H9 (cell line): ENCODE results near the gene TTC33. TPM values are rescaled to one million over a fixed set of nuclear protein-coding genes. Genes with fewer than 3 reads are reported as not detected.

Experiments
- DNase-seq: peaks from one replicate; pipeline ENCODE4 v3.0.0-alpha.2; 2017
- H2AFZ ChIP-seq: one replicate; pipeline ENCODE4 v1.6.1; 2013; ENCODE audit warnings: mild to moderate bottlenecking, low read length, control low read depth, moderate library complexity
- H2AK5ac ChIP-seq: 2 replicates; pipeline ENCODE4 v1.6.1; 2013; ENCODE audit warnings: low read length, control low read depth, mixed read lengths; ENCODE audit not compliant: insufficient read length
- H2BK120ac ChIP-seq: one replicate; pipeline ENCODE4 v1.6.1; 2013; ENCODE audit warnings: low read depth, mild to moderate bottlenecking, low read length, control low read depth, inconsistent platforms; ENCODE audit not compliant: poor library complexity, severe bottlenecking
- H2BK12ac ChIP-seq: 2 replicates; pipeline ENCODE4 v1.6.1; 2013; ENCODE audit warnings: low read length, control low read depth, mixed read lengths, low read depth; ENCODE audit not compliant: insufficient read length
- H2BK15ac ChIP-seq: 2 replicates; pipeline ENCODE4 v1.6.1; 2013; ENCODE audit warnings: low read depth, low read length, control low read depth
- H2BK20ac ChIP-seq: one replicate; pipeline ENCODE4 v1.6.1; 2013; ENCODE audit warnings: low read depth, mild to moderate bottlenecking, low read length, control low read depth, inconsistent platforms; ENCODE audit not compliant: poor library complexity, severe bottlenecking
- H2BK5ac ChIP-seq: 2 replicates; pipeline ENCODE4 v1.6.1; 2013; ENCODE audit warnings: low read length, control low read depth, mixed read lengths; ENCODE audit not compliant: insufficient read length
- H3K14ac ChIP-seq: 2 replicates; pipeline ENCODE4 v1.6.1; 2013; ENCODE audit warnings: low read length, control low read depth; ENCODE audit not compliant: insufficient read depth
- H3K18ac ChIP-seq: 2 replicates; pipeline ENCODE4 v1.6.1; 2013; ENCODE audit warnings: low read depth, mild to moderate bottlenecking, mixed read lengths, low read length, control low read depth; ENCODE audit not compliant: insufficient read length
- H3K23ac ChIP-seq: 2 replicates; pipeline ENCODE4 v1.6.1; 2013; ENCODE audit warnings: low read length, control low read depth, mixed read lengths, low read depth; ENCODE audit not compliant: insufficient read length
- H3K23me2 ChIP-seq: 2 replicates; pipeline ENCODE4 v1.6.1; 2013; ENCODE audit warnings: low read depth, mild to moderate bottlenecking, mixed read lengths, low read length, control low read depth; ENCODE audit not compliant: insufficient read length, poor library complexity, severe bottlenecking
- H3K27ac ChIP-seq: 2 replicates; pipeline ENCODE4 v1.5.1; 2013; ENCODE audit warnings: low read length, control low read depth, mixed read lengths, low read depth; ENCODE audit not compliant: insufficient read length
- H3K27me3 ChIP-seq: 2 replicates; pipeline ENCODE4 v1.6.1; 2013; ENCODE audit warnings: low read length, control low read depth, inconsistent platforms; ENCODE audit not compliant: insufficient read depth
- H3K4ac ChIP-seq: 2 replicates; pipeline ENCODE4 v1.6.1; 2013; ENCODE audit warnings: low read depth, mild to moderate bottlenecking, control low read depth, inconsistent platforms, low read length, moderate library complexity
- H3K4me1 ChIP-seq: 2 replicates; pipeline ENCODE4 v1.6.1; 2013; ENCODE audit warnings: low read length, control low read depth, inconsistent platforms; ENCODE audit not compliant: insufficient read depth
- H3K4me2 ChIP-seq: 2 replicates; pipeline ENCODE4 v1.6.1; 2013; ENCODE audit warnings: low read length, control low read depth, mixed read lengths; ENCODE audit not compliant: insufficient read length, insufficient read depth
- H3K56ac ChIP-seq: 2 replicates; pipeline ENCODE4 v1.6.1; 2013; ENCODE audit warnings: low read depth, mild to moderate bottlenecking, mixed read lengths, low read length, control low read depth; ENCODE audit not compliant: insufficient read length
- H3K79me1 ChIP-seq: 2 replicates; pipeline ENCODE4 v1.6.1; 2013; ENCODE audit warnings: low read depth, mild to moderate bottlenecking, moderate library complexity, low read length, control low read depth, inconsistent platforms; ENCODE audit not compliant: insufficient read depth, poor library complexity, severe bottlenecking
- H3K79me2 ChIP-seq: 2 replicates; pipeline ENCODE4 v1.6.1; 2013; ENCODE audit warnings: low read length, control low read depth, inconsistent platforms; ENCODE audit not compliant: insufficient read depth
- H3K9ac ChIP-seq: 2 replicates; pipeline ENCODE4 v1.6.1; 2013; ENCODE audit warnings: low read length, control low read depth, mixed read lengths; ENCODE audit not compliant: insufficient read length; ENCODE audit errors: extremely low read depth
- H3K9me3 ChIP-seq: one replicate; pipeline ENCODE4 v1.6.1; 2013; ENCODE audit warnings: low read depth, low read length, inconsistent platforms; ENCODE audit not compliant: control insufficient read depth
- H3T11ph ChIP-seq: one replicate; pipeline ENCODE4 v1.6.1; 2013; ENCODE audit warnings: mild to moderate bottlenecking, low read length, control low read depth, inconsistent platforms
- H4K20me1 ChIP-seq: one replicate; pipeline ENCODE4 v1.6.1; 2013; ENCODE audit not compliant: control insufficient read depth, insufficient read length, insufficient read depth
- H4K5ac ChIP-seq: 2 replicates; pipeline ENCODE4 v1.6.1; 2013; ENCODE audit warnings: low read depth, mild to moderate bottlenecking, mixed read lengths, low read length, control low read depth; ENCODE audit not compliant: insufficient read length
- H4K8ac ChIP-seq: replicated peaks from 2 replicates; pipeline ENCODE4 v1.6.1; 2013; ENCODE audit warnings: low read length, control low read depth, mixed read lengths, low read depth; ENCODE audit not compliant: insufficient read length
- H4K91ac ChIP-seq: 2 replicates; pipeline ENCODE4 v1.6.1; 2013; ENCODE audit warnings: low read depth, mild to moderate bottlenecking, moderate library complexity, mixed read lengths, low read length, control low read depth; ENCODE audit not compliant: insufficient read length
- H3K27ac Mint-ChIP-seq, 3 experiments: 2 replicates in 2 of 3; 3 replicates in 1 of 3; pipeline ENCODE4 v1.8.0; 2020 to 2021; ENCODE audit warnings: mixed read lengths in 3 of 3, mild to moderate bottlenecking in 1 of 3, moderate library complexity in 1 of 3
- H3K27me3 Mint-ChIP-seq: 2 replicates; pipeline ENCODE4 v1.8.0; 2021; ENCODE audit warnings: low read depth, mild to moderate bottlenecking, moderate library complexity, mixed read lengths
- H3K36me3 Mint-ChIP-seq, 3 experiments: 2 replicates in 2 of 3; 3 replicates in 1 of 3; pipeline ENCODE4 v1.8.0; 2020 to 2021; ENCODE audit warnings: low read depth in 3 of 3, mixed read lengths in 3 of 3; ENCODE audit not compliant: insufficient read depth in 1 of 3
- H3K4me1 Mint-ChIP-seq, 2 experiments: 2 replicates each; pipeline ENCODE4 v1.8.0; 2020; ENCODE audit warnings: mixed read lengths in 2 of 2
- H3K4me3 Mint-ChIP-seq, 2 experiments: 2 replicates in 1 of 2; 3 replicates in 1 of 2; pipeline ENCODE4 v1.8.0; 2020 to 2021; ENCODE audit warnings: mild to moderate bottlenecking in 2 of 2, mixed read lengths in 2 of 2, moderate library complexity in 1 of 2
- H3K9me3 Mint-ChIP-seq, 2 experiments: 2 replicates in 1 of 2; 3 replicates in 1 of 2; pipeline ENCODE4 v1.8.0; 2020; ENCODE audit warnings: mild to moderate bottlenecking in 2 of 2, mixed read lengths in 2 of 2, moderate library complexity in 1 of 2
- total RNA-seq: library from RNA; stranded (reverse); gene quantifications from 2 replicates; pipeline ENCODE4 v1.2.1, GENCODE V29; 2021
- TF ChIP-seq, protein P1 (sequence below): fragments of 200-600 bp; sonication (generic); conservative IDR thresholded peaks from 3 replicates; pipeline ENCODE4 v1.8.0; 2021; ENCODE audit warnings: antibody characterized with exemption, mild to moderate bottlenecking

Gene TTC33
- total RNA-seq, 1 experiment from 2014 or later, result 7.3 TPM

DNA sequence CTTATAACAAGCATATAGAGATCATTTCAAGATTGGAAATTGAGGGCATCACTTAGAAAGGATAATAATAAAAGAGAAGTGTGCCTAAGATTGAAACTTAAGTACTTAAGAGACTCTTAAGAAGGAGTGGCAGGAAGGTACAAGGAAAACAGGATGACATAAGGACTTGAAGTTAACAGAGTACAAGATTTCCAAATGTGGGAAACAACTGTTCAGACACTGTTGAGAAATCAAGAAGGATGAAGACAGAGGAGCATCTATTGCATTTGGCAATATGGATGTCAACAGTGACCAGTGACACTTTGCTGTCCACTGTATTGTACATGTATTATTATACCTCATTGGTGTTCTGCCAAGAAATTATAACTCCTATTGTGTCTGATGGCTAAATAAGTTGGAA lies 233.8 kb downstream of the TTC33 start:
- no peaks in the 10 kb centered on the region for H3K23me2 ChIP-seq
- H2AFZ ChIP-seq, result no peak overlapping the region
- H3K9me3 ChIP-seq, result no peaks in the 10 kb centered on the region
- no peak overlapping the region for H3K4me2 ChIP-seq
- H2AK5ac ChIP-seq, result no peak overlapping the region
- peaks cover 15 to 16% of the 10 kb centered on the region in 2 experiments for H3K4me1 Mint-ChIP-seq
- H2BK12ac ChIP-seq, result no peak overlapping the region
- no peak overlapping the region for H3T11ph ChIP-seq
- H3K18ac ChIP-seq, result no peak overlapping the region
- H3K4me1 ChIP-seq, result no peaks in the 10 kb centered on the region
- no peak overlapping the region for H4K5ac ChIP-seq
- H3K4me3 Mint-ChIP-seq, result no peak overlapping the region
- no peaks in the 10 kb centered on the region for H3K79me2 ChIP-seq
- no peak overlapping the region for H2BK5ac ChIP-seq
- TF ChIP-seq, protein P1, sequence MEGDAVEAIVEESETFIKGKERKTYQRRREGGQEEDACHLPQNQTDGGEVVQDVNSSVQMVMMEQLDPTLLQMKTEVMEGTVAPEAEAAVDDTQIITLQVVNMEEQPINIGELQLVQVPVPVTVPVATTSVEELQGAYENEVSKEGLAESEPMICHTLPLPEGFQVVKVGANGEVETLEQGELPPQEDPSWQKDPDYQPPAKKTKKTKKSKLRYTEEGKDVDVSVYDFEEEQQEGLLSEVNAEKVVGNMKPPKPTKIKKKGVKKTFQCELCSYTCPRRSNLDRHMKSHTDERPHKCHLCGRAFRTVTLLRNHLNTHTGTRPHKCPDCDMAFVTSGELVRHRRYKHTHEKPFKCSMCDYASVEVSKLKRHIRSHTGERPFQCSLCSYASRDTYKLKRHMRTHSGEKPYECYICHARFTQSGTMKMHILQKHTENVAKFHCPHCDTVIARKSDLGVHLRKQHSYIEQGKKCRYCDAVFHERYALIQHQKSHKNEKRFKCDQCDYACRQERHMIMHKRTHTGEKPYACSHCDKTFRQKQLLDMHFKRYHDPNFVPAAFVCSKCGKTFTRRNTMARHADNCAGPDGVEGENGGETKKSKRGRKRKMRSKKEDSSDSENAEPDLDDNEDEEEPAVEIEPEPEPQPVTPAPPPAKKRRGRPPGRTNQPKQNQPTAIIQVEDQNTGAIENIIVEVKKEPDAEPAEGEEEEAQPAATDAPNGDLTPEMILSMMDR, result no peak
- peaks cover 0 to 13% (median 0%) of the 10 kb centered on the region in 3 experiments; a peak in 4 of 7 replicates for H3K36me3 Mint-ChIP-seq
- H3K27ac Mint-ChIP-seq, result no peak overlapping the region; a peak in 1 of 7 replicates
- H4K8ac ChIP-seq, result no peak overlapping the region
- H2BK120ac ChIP-seq, result no peak overlapping the region
- H3K79me1 ChIP-seq, result no peaks in the 10 kb centered on the region
- no peak overlapping the region for H3K4ac ChIP-seq
- no peak overlapping the region for H3K27ac ChIP-seq
- no peak overlapping the region for H3K14ac ChIP-seq
- H3K27me3 ChIP-seq, result no peaks in the 10 kb centered on the region
- H2BK15ac ChIP-seq, result no peak overlapping the region
- H3K9ac ChIP-seq, result no peak overlapping the region
- DNase-seq, result no peak
- H4K91ac ChIP-seq, result no peak overlapping the region
- H3K23ac ChIP-seq, result no peak overlapping the region
- no peaks in the 10 kb centered on the region for H4K20me1 ChIP-seq
- no peaks in the 10 kb centered on the region for H3K27me3 Mint-ChIP-seq
- H2BK20ac ChIP-seq, result no peak overlapping the region
- no peak overlapping the region for H3K56ac ChIP-seq
- peaks cover 6 to 13% of the 10 kb centered on the region in 2 experiments; a peak in 4 of 5 replicates for H3K9me3 Mint-ChIP-seq
